NCI-H524 treated with DMSO at 0.1 percent for 48 hours (cell line): Measurements from ENCODE around the gene DPP8.

Experiments used
- DNase-seq: peaks from one replicate; lab custom pipeline; 2025; lab: John Stamatoyannopoulos, UW

Gene DPP8

GRCh38 chr15:65423976-65424679, 93.4 kb downstream of the DPP8 start:
- DNase-seq: no peak

DNA sequence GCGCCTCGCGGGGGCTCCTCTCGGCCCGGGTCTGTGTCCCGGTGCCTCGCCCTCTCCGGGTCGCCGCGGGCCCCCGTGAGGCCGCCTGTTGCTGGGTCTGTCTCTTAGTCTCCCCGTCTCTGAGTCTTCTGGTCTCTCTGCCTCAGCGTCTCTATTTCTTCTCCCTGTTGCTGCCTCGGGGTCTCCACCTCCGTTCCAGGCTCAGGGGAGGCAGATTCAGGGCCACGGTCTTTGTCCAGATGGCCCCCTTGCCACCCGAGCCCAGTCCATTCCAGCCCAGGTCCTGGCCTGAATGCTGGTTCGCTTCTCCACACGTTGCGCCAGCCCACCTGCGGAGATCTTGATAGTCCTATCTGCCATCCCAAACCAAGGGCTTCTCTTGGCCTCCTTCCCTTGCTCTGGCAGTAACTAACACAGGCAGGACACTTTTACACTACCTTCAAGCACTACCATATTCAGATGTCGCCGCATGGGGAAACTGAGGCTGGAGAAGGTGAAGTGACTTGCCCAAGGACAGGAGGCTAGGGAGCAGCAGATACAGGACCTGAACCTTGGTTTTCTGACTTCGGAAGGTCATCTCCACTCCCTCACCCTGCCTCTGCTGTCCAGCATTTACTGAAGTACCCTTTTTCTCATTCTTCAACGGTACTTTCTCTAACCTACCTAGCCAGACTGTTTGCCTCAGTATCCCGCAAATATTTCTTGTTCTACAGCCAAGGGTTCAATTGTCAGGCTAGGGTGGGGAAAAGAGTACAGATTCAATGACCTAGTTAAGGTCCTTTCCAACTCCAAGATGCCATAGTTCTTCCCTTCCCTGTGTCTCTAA, 94.1 kb downstream of the DPP8 start:
- no peak for DNase-seq

DNA sequence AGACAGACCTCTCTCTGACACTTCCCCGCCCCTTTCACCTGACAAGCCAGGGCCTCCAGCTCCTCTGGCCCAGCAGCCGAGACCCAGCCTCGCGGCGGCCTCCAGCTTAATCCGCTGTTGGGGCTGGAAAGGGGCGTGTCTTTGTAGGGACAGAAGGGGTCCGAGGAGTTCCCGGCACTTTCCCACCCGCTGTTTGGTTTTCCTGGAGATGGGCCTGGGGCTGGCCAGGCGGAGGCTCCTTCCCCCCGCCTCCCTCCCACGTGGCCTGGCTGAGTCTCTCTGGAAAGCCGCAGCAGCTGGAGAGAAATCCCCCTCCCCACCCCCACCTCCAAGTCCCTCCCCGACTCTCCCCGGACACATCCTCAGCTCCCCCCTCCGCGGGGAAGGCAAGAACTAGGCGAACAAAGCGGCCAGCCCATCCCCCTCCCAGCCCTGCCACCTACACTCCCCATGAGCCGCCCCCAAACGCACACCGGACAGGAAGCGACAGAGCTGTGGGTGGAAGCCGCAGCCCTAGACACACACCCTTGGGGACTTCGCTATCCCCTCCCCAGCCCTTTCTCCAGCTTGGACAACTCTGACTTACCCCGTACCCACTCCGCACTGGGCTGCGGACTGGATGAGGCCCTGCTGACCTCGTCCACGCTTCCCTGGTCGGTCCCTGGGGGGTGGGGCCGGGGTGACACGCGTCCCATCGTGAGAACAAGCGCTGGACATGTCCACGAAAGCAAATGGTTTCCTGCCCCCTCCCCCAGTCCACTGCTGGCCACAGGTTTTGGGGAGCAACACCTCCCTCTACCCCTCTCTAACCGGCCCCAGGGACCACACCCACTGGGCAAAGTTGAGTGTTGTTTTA, 95.9 kb downstream of the DPP8 start:
- DNase-seq: peak; percentile 90

GRCh38 chr15:65420975-65421359, 96.5 kb downstream of the DPP8 start:
- DNase-seq: no peak

DNA sequence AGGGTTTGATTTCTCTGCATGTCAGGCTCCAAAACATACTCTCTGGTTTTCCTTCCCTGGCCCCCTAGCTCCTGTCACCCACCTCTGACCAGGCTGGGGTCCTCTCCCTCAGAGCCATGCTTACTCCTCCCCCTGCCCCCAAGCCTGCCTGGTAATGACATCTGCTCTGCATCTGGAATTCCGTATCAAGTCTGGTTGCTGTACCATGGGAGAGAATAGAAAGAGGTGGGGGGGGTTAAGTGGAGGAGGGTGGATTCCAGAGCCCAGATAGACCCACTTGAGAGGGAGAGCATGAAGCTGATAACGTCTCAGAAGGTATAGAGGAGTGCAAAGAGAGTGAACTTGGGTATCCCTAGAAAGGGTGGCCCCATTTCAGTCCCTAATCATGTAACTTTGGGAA, 98.9 kb downstream of the DPP8 start:
- no peak for DNase-seq

GRCh38 chr15:65416845-65417416, 100.6 kb downstream of the DPP8 start:
- DNase-seq: peak; percentile 65

DNA sequence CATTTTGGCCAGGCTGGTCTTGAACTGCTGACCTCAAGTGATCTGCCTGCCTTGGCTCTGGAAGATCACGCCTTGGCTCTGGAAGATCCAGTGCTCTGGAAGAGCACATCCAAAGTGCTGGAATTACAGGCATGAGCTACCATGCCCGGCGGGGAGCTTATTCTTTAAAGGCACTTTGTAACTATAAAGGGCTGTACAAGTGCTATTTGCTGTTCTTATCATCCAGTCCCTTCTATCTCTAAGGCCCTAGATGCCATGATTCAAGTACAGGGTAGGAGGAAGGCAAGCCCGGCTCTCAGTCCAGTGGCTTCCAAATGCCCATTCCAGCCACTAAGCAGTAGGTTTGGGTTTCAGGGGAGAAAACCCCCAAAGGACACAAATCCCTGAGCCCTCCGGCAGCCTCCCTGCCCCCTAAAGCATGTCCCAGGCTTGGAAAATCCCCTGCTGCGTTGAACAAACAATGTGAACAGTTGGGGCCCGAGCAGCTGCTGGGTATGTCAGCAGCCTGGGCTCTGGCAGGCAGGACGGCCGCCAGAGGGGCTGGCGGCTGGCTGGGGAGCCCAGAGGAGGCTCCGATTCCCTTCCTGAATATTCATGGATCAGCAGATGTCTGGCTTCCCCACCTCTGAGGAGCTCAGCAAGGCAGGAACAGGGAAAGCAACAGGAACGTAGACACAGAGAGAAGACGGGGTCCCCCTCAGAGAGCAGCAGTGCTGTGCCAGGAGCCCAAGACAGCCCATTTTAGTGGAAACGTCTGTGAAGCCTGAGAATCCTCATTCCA, 102.5 kb downstream of the DPP8 start:
- peak; percentile 77 for DNase-seq

GRCh38 chr15:65413760-65414144, 103.7 kb downstream of the DPP8 start:
- DNase-seq: no peak

DNA sequence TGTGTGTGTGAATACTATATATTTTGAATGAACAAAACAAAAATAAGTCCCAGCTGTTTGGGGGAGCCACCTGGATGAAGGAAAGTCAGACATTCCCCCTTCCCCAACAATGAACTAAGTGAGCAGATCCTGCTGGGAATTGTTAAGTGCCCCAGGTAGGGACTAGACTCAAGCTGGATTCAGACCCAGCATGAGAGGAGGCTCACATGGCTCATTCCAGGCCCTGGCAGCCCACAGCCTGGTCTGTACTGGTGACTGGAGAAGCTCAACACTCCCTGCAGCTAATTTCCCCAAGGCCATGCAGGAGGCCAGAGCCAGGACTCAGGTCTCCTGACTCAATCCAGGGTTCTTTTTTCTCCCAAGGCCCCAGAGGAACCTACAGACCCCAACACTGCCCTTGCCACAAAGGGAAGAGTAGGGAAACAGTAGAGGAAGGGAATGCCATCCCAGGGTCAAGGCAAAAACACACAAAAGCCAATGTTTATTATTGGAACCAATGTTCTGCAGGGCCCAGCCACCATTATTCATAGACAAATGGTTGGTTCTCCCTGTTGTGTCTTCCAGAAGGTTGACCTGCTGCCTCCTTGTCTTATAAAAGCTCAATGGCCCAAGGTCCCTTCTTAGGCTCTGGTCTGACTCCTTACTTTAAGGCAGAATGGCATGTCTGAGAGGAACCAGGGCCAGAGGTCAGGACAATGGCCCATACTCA, 104.3 kb downstream of the DPP8 start:
- DNase-seq: no peak

DNA sequence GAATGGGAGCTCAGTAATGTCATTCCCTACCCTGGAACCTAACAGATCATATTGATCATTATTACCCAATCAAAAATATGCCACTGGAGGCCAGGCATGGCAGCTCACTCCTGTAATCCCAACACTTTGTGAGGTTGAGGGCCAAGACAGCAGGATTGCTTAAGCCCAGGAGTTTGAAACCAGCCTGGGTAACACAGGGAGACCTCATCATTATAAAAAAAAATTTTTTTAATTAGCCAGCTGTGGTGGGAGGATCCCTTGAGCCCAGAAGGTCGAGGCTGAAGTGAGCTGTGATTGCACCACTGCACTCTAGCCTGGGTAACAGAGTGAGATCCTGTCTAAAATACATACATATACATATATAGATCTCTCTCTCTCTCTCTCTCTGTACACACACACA, 104.9 kb downstream of the DPP8 start:
- DNase-seq: no peak

DNA sequence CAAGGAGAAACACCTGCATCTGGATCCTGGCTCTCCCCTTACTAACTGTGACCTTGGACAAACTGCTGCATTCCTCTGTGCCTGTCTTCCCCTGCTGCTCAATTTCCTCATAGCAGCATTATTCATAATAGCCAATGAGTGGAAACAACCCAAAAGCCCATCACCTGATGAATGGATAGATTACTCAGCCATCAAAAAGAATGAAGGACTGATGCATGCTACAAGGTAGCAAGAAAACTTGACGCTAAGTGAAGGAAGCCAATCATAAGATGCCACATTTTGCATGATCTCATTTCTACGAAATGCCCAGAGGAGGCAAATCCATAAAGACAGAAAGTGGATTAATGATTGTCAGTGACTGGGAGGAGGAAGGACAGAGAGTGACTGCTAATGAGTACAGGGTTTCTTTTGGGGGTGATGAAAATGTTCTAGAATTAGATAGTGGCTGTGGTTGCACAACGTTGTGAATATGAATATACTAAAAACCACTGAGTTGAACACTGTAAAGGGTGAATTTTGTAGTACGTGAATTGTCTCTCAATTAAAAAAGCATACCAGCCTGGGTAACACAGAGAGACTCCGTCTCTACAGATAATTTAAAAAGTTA, 105.9 kb downstream of the DPP8 start:
- DNase-seq: no peak

DNA sequence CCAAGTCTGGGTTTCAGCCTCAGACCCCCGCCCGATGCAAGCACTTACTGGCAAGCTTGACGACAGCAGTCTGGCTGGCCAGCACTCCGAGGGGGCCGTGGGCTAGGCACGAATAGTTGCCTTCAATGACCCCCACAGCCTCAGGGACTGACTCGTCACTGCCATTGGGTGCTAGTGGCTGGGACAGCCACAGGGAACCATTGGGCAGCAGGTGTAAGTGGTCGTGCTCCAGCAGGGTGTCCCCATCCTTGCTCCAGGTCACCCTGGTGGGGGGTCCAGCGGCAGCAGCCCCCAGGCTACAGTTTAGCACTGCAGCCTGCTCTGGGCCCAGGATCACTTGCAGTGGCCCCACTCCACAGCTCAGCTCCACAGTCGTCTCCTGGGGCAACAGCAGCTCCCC, 106.5 kb downstream of the DPP8 start:
- DNase-seq: no peak

DNA sequence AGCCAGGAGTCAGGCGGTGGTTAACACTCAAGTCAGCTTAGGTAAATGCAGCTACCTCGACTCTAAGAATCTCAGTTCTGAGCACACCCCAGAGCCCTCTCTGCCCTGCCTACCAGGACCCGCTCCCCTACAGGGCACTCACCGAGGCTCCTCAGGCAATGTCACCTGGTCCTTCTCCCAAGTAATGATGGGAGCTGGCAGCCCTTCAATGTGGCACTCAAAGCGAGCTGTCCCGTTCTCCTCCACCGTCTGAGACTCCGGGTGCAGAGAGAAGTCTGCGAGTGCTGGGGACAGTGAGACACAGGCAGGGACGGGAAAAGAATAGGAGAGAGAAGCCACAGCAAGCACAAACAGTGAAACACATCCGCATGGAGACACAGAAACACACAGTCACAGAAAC, 107.5 kb downstream of the DPP8 start:
- DNase-seq: no peak

- no peak for DNase-seq
Measured at GRCh38 chr15:65409036-65409631, 108.4 kb downstream of the DPP8 start.

DNA sequence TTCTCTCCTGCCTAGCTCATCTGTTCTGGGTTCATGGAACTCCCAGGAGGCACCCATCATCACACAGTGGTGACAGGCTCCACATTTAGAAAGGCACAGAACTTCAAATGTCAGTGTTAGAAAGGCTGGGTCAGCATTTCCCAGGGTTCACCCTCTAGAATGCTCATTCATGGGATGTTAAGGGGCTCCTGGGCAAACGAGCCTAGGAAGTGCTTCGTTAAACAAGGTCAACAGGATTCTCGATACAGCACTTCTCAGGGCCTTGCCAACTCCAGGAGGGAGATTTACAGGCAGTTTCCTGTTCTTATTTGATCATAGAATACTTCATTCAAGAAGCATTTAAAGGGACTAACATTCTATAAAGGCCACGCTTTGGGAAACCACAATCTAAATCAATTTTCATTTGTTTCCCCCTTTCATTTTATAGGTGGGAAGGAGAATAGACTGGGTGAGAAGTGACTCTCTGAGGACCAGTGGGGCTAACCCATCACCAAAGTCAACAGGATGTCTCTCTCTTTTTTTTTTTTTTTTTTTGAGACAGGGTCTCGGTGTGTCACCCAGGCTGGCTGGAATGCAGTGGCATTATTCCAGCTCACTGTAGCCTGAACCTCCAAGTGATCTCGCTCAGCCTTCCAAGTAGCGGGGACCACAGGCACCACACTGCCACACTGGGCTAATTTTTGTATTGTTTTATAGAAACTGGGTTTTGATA, 109.0 kb downstream of the DPP8 start:
- DNase-seq: no peak

GRCh38 chr15:65406424-65407000, 111.0 kb downstream of the DPP8 start:
- DNase-seq: no peak

- DNase-seq: peak; percentile 73
Measured at GRCh38 chr15:65405791-65406423, 111.6 kb downstream of the DPP8 start.

GRCh38 chr15:65404186-65404872, 113.2 kb downstream of the DPP8 start:
- no peak for DNase-seq
